Vagina (tissue), 2 donors: ENCODE measurements around the gene PSMD4.

Experiments
- POLR2A ChIP-seq, 2 donors: fragments of 450-650 bp; IDR thresholded peaks; one replicate each; pipeline ENCODE4 v1.6.1; 2017; ENCODE audit warnings: antibody characterized with exemption in 2 of 2, mild to moderate bottlenecking in 2 of 2, moderate library complexity in 2 of 2
- TF ChIP-seq, protein P1 (sequence below), 3 experiments: fragments of 450-650 bp in 2 of 3; fragments of 200-600 bp in 1 of 3; sonication (generic) in 1 of 3; IDR thresholded peaks; one replicate each; pipeline ENCODE4 v1.5.1; 2017 to 2019; ENCODE audit warnings: antibody characterized with exemption in 3 of 3, mild to moderate bottlenecking in 2 of 3, moderate library complexity in 2 of 3

- TF ChIP-seq, protein P1, sequence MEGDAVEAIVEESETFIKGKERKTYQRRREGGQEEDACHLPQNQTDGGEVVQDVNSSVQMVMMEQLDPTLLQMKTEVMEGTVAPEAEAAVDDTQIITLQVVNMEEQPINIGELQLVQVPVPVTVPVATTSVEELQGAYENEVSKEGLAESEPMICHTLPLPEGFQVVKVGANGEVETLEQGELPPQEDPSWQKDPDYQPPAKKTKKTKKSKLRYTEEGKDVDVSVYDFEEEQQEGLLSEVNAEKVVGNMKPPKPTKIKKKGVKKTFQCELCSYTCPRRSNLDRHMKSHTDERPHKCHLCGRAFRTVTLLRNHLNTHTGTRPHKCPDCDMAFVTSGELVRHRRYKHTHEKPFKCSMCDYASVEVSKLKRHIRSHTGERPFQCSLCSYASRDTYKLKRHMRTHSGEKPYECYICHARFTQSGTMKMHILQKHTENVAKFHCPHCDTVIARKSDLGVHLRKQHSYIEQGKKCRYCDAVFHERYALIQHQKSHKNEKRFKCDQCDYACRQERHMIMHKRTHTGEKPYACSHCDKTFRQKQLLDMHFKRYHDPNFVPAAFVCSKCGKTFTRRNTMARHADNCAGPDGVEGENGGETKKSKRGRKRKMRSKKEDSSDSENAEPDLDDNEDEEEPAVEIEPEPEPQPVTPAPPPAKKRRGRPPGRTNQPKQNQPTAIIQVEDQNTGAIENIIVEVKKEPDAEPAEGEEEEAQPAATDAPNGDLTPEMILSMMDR (IDR thresholded peaks at IDR 0.05), result no peak
- no peak for TF ChIP-seq POLR2A (IDR thresholded peaks at IDR 0.05)
Measured at GRCh38 chr1:151286619-151287340, 32.2 kb downstream of the PSMD4 start.
